HepG2 (cell line): ENCODE measurements around the gene PSMD8.

Experiments
- CTCF ChIP-seq: sonication (generic); formaldehyde crosslinking; IDR thresholded peaks from 2 replicates; pipeline ENCODE4 v1.5.0; 2020; ENCODE audit warnings: mild to moderate bottlenecking, missing genetic modification reagents, moderate library complexity
- RXRB ChIP-seq: IDR thresholded peaks from 2 replicates; pipeline ENCODE4 v1.6.1; 2016; ENCODE audit warnings: borderline replicate concordance, missing genetic modification reagents, missing compliant biosample characterization

- no peak for TF ChIP-seq CTCF
- TF ChIP-seq RXRB (CRISPR knock-in tag), result no peak
These were observed 23.5 kb upstream of the PSMD8 start for GRCh38 chr19:38350883-38351282.
